SK-N-SH (cell line): Measurements from ENCODE around the gene NUCB1. TPM values are rescaled to one million over a fixed set of nuclear protein-coding genes. Genes with fewer than 3 reads are reported as not detected.

ENCODE experiments used
- CTCF ChIA-PET: fragments of 300-600, 350-600 bp; formaldehyde crosslinking; extraction: SDS; loops from one replicate; lab custom pipeline; 2021; lab: Yijun Ruan, JAX
- POLR2A ChIA-PET: fragments of 350-600 bp; sonication (Branson Sonifier 250); formaldehyde crosslinking; extraction: SDS; loops from one replicate; lab custom pipeline; 2020; ENCODE audit warnings: antibody characterized with exemption, inconsistent platforms; lab: Yijun Ruan, JAX
- DNase-seq: peaks from one replicate; pipeline ENCODE4 v3.0.0; 2012
- H2AFZ ChIP-seq: fragments of 200-600 bp; sonication (generic); 2 replicates; pipeline ENCODE4 v1.8.1; 2016; ENCODE audit warnings: antibody characterized with exemption, mild to moderate bottlenecking, low read depth
- H3F3A ChIP-seq: fragments of 200-600 bp; sonication (generic); replicated peaks from 2 replicates; pipeline ENCODE3; 2016; ENCODE audit warnings: antibody characterized with exemption, mild to moderate bottlenecking; ENCODE audit not compliant: insufficient read depth
- H3K27ac ChIP-seq, 2 experiments: fragments of 200-500 bp in 1 of 2; fragments of 200-600 bp in 1 of 2; sonication (Bioruptor generic) in 1 of 2; sonication (generic), shearing (Covaris generic) in 1 of 2; 2 replicates each; pipeline versions ENCODE4 v1.5.1 to v1.6.1; 2014 to 2016; ENCODE audit warnings: low read depth in 2 of 2, inconsistent platforms in 1 of 2, low read length in 1 of 2, mild to moderate bottlenecking in 1 of 2, mixed read lengths in 1 of 2
- H3K27me3 ChIP-seq: fragments of 200-600 bp; sonication (generic), shearing (Covaris generic); 2 replicates; pipeline ENCODE4 v1.6.1; 2016; ENCODE audit warnings: mixed run types; ENCODE audit not compliant: insufficient read depth
- H3K36me3 ChIP-seq, 2 experiments: fragments of 200-500 bp in 1 of 2; fragments of 200-600 bp in 1 of 2; sonication (Bioruptor generic) in 1 of 2; sonication (generic) in 1 of 2; replicated peaks in 1 of 2; 2 replicates each; pipeline versions ENCODE3 to v1.5.1; 2014 to 2016; ENCODE audit warnings: low read length in 1 of 2, mild to moderate bottlenecking in 1 of 2; ENCODE audit not compliant: insufficient read depth in 2 of 2, control insufficient read depth in 1 of 2
- H3K4me1 ChIP-seq, 2 experiments: fragments of 200-500 bp in 1 of 2; fragments of 200-600 bp in 1 of 2; sonication (Bioruptor generic) in 1 of 2; sonication (generic), shearing (Covaris generic) in 1 of 2; 2 replicates each; pipeline versions ENCODE4 v1.5.1 to v1.6.1; 2014 to 2016; ENCODE audit warnings: low read depth in 1 of 2, low read length in 1 of 2, mixed run types in 1 of 2; ENCODE audit not compliant: insufficient read depth in 2 of 2, control insufficient read depth in 1 of 2
- H3K4me2 ChIP-seq: fragments of 200-600 bp; sonication (generic), shearing (Covaris generic); 2 replicates; pipeline ENCODE4 v1.6.1; 2017; ENCODE audit warnings: mixed run types
- H3K4me3 ChIP-seq, 2 experiments: fragments of 200-500 bp in 1 of 2; fragments of 200-600 bp in 1 of 2; sonication (Bioruptor generic) in 1 of 2; sonication (generic), shearing (Covaris generic) in 1 of 2; 2 replicates each; pipeline versions ENCODE4 v1.5.1 to v1.8.1; 2014 to 2016; ENCODE audit warnings: low read depth in 2 of 2, inconsistent platforms in 1 of 2, low read length in 1 of 2, mild to moderate bottlenecking in 1 of 2, mixed read lengths in 1 of 2, moderate library complexity in 1 of 2
- H3K79me2 ChIP-seq: fragments of 200-600 bp; sonication (generic); 2 replicates; pipeline ENCODE4 v1.8.1; 2017; ENCODE audit warnings: mild to moderate bottlenecking; ENCODE audit not compliant: insufficient read depth
- H3K9ac ChIP-seq: fragments of 200-600 bp; sonication (generic); 2 replicates; pipeline ENCODE4 v1.6.1; 2017; ENCODE audit warnings: mixed run types
- H3K9me2 ChIP-seq: fragments of 200-600 bp; sonication (generic); 2 replicates; pipeline ENCODE4 v1.6.1; 2017; ENCODE audit warnings: mixed run types
- H3K9me3 ChIP-seq: fragments of 200-600 bp; sonication (generic); 2 replicates; pipeline ENCODE4 v1.6.1; 2017; ENCODE audit warnings: mixed run types, mild to moderate bottlenecking, moderate library complexity
- H4K20me1 ChIP-seq: fragments of 200-600 bp; sonication (generic); 2 replicates; pipeline ENCODE4 v1.6.1; 2017; ENCODE audit warnings: mild to moderate bottlenecking, mixed run types; ENCODE audit not compliant: insufficient read depth
- CHD2 ChIP-seq: fragments of 150-350 bp; IDR thresholded peaks from 2 replicates; pipeline ENCODE4 v1.6.1; 2018; ENCODE audit warnings: low read length; ENCODE audit not compliant: partially characterized antibody
- FOSL2 ChIP-seq: IDR thresholded peaks from 2 replicates; pipeline ENCODE4 v1.4.0; 2012; ENCODE audit warnings: low read depth, mild to moderate bottlenecking, moderate library complexity, borderline replicate concordance
- JUND ChIP-seq: IDR thresholded peaks from 2 replicates; pipeline ENCODE4 v1.4.0; 2012
- MAX ChIP-seq: IDR thresholded peaks from 2 replicates; pipeline ENCODE4 v1.4.0; 2012; ENCODE audit warnings: low read depth
- MXI1 ChIP-seq: IDR thresholded peaks from 2 replicates; pipeline ENCODE4 v1.6.1; 2012; ENCODE audit warnings: mild to moderate bottlenecking, low read depth, low read length, improper control_type of control experiment
- NRF1 ChIP-seq: IDR thresholded peaks from 2 replicates; pipeline ENCODE4 v1.6.1; 2012; ENCODE audit warnings: low read depth, mild to moderate bottlenecking, low read length
- POLR2AphosphoS5 ChIP-seq: IDR thresholded peaks from 2 replicates; pipeline ENCODE4 v1.6.1; 2012; ENCODE audit warnings: low read depth, low read length
- YY1 ChIP-seq: IDR thresholded peaks from 2 replicates; pipeline ENCODE4 v1.4.0; 2012; ENCODE audit warnings: low read depth, mild to moderate bottlenecking
- ZBTB33 ChIP-seq: IDR thresholded peaks from 2 replicates; pipeline ENCODE4 v1.4.0; 2012; ENCODE audit warnings: low read depth, borderline replicate concordance
- WGBS: methylation state at CpG from one replicate; pipeline ENCODE4 v1.1.6; 2017; ENCODE audit warnings: low lambda C conversion rate; 5-methylcytosine and 5-hydroxymethylcytosine counted together
- polyA plus RNA-seq, 3 experiments: library from polyadenylated mRNA; depleted of rRNA; stranded (reverse); fragments of >200 nt; gene quantifications; 2 replicates each; pipeline ENCODE4 v1.2.3, GENCODE V29; 2012
- TF ChIP-seq, protein P1 (sequence below): fragments of 200-600 bp; sonication (generic); IDR thresholded peaks from 2 replicates; pipeline ENCODE4 v1.6.1; 2017; ENCODE audit warnings: antibody characterized with exemption, mild to moderate bottlenecking, moderate library complexity

The NUCB1 gene
- polyA plus RNA-seq, 1 of the 3 experiments (the other 2 are of a cell fraction) = 397 TPM

- DNase-seq = peak; percentile 82
- Histone ChIP-seq H3K27ac (peak overlapping the region; percentile 70 to 72), H3K4me1 (peaks cover 17 to 26% of the 10 kb centered on the region in 2 experiments; a peak in 3 of 4 replicates), H3F3A (peaks cover 52% of the 10 kb centered on the region), H3K9me2 (no peaks in the 10 kb centered on the region), H3K36me3 (peaks cover 13 to 27% of the 10 kb centered on the region in 2 experiments), H2AFZ (no peak overlapping the region), H3K4me3 (peak overlapping the region; percentile 68 to 74), H3K9me3 (no peaks in the 10 kb centered on the region), H3K9ac (peak overlapping the region; percentile 92), H3K4me2 (peak overlapping the region; percentile 98), H3K27me3 (no peaks in the 10 kb centered on the region), H4K20me1 (peaks cover 18% of the 10 kb centered on the region), H3K79me2 (peaks cover 19% of the 10 kb centered on the region)
- no peak for TF ChIP-seq NRF1
- no peak for TF ChIP-seq JUND
- peak; percentile 10; the same call in 1 of the 2 replicates for TF ChIP-seq ZBTB33
- peak; percentile 92 for TF ChIP-seq MXI1
- 0 out of 2 replicates have a peak, but pooled peaks have one; percentile 9 for TF ChIP-seq YY1
- peak; percentile 43; the same call in 1 of the 2 replicates for TF ChIP-seq POLR2AphosphoS5
- TF ChIP-seq MAX = peak; percentile 31; the same call in 1 of the 2 replicates
- TF ChIP-seq, protein P1, sequence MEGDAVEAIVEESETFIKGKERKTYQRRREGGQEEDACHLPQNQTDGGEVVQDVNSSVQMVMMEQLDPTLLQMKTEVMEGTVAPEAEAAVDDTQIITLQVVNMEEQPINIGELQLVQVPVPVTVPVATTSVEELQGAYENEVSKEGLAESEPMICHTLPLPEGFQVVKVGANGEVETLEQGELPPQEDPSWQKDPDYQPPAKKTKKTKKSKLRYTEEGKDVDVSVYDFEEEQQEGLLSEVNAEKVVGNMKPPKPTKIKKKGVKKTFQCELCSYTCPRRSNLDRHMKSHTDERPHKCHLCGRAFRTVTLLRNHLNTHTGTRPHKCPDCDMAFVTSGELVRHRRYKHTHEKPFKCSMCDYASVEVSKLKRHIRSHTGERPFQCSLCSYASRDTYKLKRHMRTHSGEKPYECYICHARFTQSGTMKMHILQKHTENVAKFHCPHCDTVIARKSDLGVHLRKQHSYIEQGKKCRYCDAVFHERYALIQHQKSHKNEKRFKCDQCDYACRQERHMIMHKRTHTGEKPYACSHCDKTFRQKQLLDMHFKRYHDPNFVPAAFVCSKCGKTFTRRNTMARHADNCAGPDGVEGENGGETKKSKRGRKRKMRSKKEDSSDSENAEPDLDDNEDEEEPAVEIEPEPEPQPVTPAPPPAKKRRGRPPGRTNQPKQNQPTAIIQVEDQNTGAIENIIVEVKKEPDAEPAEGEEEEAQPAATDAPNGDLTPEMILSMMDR = no peak
- no peak for TF ChIP-seq FOSL2
- TF ChIP-seq CHD2 = peak; percentile 72
- POLR2A ChIA-PET = interaction anchor here (0.8 to 0.9 kb wide), 2 partner anchors 11 to 27 kb away, joined by 3 read pairs; partner anchors contain the start of genes GYS1 and RUVBL2
- CTCF ChIA-PET = interaction anchor here (0.6 to 3.9 kb wide), 7 partner anchors 27 to 213 kb away, joined by 3 to 12 read pairs (median 6); partner anchors contain the start of genes GYS1, HSD17B14 and RUVBL2
- WGBS = 9% methylated on average over 34 of the region's 36 CpGs
Observed at GRCh38 chr19:48965806-48966540, 65.9 kb downstream of the NUCB1 start.
